ENCODE measurements around the gene IL5RA.

Gene IL5RA

GRCh38 chr3:3064297-3064696 lies 45.9 kb downstream of the IL5RA start:
- DNase-seq, result no peak

GRCh38 chr3:3059645-3060044 lies 50.5 kb downstream of the IL5RA start:
- no peak for DNase-seq

DNA sequence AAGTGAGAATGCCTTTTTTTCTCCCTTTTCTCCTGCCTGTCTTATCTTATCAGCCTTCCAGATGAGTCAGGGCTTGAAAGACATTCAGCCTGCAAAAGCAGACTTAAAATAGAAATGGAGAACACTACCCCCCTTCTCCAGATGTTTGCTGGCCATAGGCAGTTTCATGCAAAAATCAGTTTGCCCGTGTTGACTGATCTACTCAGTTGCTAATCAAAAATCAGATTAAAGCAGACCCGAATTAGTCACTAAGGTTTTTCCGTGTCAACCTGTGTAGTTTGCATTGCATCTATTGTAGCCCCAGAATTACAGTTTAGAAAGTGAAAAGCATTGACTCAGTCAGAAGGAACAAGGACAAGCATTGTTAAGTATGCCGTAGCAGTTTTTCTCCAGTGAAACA lies 56.2 kb downstream of the IL5RA start:
- DNase-seq, result no peak

- peak; percentile 8 for DNase-seq
These were observed 71.8 kb downstream of the IL5RA start for GRCh38 chr3:3038201-3038991.

- DNase-seq, result no peak
These were observed 73.0 kb downstream of the IL5RA start for GRCh38 chr3:3037156-3037555.

DNA sequence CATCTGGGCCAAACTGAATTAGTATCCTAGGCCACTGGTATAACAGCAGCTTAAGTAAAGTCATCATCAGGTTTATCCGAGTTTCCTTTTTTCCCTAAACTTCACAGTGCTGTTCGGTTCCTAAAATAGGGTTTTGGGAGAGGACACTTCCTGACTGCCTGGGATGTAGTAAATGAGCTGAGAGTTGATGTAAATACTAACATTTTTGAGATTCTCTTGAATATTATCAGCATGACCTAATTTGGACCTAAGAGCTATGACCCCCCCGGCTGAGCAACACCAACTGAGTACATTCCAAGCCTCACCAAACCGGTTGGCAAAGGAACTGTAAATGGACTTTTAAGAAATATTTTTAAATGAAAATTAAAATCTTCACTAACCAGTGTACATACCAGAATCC lies 78.8 kb downstream of the IL5RA start:
- no peak for DNase-seq

- DNase-seq, result no peak
These were observed 82.1 kb downstream of the IL5RA start for GRCh38 chr3:3027976-3028567.

DNA sequence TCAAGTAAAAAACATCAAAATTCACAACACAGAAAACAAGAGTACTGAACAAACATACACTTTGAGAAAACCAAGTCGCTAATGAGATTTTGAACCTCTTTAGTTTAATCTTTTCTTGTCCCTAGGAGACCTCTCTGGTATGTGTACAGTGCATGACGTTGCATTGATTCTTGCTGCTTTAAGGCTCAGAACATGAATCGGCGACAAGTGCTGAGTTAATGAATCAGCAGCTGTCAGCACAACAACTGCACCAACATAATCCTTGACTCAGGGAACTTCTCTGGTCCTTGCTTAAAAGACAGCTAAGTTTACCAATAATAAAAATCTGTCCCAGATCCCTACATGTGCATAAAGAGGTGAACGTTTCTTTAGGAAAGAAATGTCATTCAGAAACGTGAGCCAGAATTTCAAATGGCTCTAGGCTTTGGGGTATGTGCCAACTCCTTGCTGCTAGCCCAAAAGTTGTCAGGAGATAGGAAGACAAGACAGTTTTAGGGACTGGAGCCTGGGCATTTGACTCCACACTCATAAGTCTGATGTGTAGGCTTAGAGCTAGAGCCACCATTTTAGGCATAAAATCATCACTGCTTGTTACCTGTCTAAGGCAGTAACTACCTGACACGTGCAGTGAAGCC lies 86.9 kb downstream of the IL5RA start:
- DNase-seq, result no peak

- DNase-seq, result no peak
These were observed 90.0 kb downstream of the IL5RA start for GRCh38 chr3:3020209-3020608.
